NCI-H748 treated with DMSO at 0.1 percent for 48 hours (cell line): Measurements from ENCODE around the gene DHX58.

ENCODE experiments used
- DNase-seq: peaks from one replicate; lab custom pipeline; 2025; lab: John Stamatoyannopoulos, UW

DHX58 gene

GRCh38 chr17:42109086-42109485, 3.4 kb downstream of the DHX58 start:
- no peak for DNase-seq

DNA sequence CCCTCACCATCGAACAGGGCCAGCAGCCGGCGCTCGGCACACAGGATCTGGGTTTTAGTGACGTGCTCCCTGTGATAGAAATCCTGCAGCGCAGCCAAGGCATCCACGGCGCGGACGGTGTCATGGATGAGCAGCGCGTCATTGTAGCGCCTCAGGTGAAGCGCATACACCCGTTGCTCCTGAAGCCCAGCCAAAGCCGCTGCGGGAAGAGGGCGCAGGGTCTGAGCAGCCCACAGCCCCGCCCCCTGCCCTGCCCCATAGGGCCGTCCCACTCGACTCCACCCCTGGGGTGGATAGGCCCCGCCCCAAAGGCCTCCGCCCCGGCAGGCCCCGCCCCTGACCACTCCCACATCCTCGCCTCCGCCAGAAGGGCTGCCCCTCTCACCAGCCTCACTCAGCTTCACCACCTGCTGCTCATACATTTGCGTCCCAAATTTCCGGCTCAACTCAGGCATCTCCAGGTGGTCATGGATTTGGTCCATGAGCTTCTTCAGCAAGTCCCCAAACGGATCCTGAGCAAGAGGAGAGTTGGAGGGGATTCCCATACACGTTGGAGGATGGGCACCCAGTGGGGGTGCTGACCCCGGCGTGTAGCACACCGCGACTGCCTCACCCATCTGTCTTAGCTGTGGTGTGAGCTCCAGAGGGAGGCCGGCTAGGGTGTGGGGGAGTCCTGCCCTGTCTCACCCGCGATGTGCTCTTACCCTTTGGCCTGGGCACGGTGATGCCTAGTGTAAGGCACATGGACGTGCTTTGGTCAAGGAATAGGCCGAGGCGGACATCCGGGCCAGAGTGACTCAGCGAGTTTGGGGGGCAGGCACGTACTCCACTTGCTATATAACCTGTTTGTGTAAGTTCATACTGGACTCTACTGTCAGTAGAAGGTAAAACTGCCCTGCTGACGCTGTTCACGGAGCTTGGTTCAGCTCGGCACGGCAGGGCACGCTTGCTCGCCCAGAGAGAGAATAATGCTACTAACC, 4.6 kb downstream of the DHX58 start:
- peak; percentile 71 for DNase-seq

DNA sequence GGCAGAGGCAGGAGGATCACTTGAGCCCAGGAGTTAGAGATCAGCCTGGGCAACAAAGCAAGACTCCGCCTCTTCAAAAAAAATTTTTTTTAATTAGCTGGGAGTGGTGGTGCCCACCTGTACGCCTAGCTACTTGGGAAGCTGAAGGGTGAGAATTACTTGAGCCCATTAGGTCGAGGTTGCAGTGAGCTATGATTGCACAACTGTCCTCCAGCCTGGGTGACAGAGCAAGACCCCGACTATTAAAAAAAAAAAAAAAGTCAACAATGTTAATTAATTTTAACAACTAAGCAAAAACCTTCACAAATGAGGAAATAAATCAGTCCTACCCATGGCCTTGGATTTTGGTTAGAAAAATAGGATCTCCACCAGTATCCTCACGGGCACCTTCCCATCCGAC, 5.4 kb downstream of the DHX58 start:
- no peak for DNase-seq

- no peak for DNase-seq
Measured at GRCh38 chr17:42106009-42106408, 6.5 kb downstream of the DHX58 start.

DNA sequence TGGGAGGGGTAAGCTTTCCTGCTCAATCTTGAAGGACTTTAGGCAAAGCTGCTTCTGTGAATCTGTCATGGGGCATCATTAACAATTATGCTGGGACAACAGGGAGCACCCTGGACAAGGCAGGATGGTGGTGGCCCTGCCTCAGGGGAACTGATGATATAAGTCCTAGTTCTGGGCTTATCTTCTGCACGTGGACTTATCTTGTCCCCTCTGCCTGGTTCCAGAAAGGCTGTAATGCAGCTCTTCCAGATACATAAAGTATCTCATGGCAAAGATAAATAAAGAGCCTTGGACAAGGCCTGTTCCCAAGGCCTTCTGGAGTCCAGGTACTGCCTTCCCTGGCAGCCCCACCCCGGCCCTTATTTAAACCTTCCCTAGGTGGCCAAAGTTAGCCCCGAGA, 8.2 kb downstream of the DHX58 start:
- no peak for DNase-seq

DNA sequence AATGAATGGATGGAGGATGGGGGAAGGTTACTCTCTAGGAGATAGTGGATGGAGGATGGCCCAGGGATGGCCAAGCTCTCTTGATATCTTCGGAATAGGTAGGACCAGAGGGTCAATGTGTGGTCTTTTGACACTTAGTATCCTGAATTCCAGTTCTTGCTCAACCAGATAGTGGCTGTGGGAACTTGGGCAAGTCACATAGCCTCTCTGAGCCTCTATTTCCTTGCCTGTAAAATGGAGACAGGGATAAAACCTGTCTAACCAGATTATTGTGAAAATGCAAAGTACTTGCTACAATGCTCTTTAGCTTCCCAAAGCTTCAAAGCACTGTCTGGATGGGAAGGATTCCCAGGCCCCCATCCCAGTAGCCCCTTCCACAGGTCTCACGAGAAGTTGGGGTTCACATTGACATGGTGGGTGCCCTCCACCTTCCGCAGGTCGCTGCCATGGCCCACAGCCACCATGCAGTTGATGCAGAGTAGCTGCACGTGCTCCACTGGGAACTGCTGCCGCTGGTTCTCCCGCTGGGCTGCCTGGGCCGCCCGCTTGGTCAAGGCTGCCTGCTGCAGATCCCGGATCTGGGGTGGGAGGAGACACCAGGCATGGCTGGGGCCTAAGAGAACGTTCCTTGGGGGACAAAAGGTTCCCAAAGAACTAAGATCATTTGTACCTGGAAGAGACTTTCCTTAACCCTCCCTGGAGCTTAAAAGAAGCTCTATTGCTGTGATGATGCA, 9.1 kb downstream of the DHX58 start:
- DNase-seq: no peak

- DNase-seq: peak; percentile 13
Measured at GRCh38 chr17:42101513-42102292, 10.8 kb downstream of the DHX58 start.

DNA sequence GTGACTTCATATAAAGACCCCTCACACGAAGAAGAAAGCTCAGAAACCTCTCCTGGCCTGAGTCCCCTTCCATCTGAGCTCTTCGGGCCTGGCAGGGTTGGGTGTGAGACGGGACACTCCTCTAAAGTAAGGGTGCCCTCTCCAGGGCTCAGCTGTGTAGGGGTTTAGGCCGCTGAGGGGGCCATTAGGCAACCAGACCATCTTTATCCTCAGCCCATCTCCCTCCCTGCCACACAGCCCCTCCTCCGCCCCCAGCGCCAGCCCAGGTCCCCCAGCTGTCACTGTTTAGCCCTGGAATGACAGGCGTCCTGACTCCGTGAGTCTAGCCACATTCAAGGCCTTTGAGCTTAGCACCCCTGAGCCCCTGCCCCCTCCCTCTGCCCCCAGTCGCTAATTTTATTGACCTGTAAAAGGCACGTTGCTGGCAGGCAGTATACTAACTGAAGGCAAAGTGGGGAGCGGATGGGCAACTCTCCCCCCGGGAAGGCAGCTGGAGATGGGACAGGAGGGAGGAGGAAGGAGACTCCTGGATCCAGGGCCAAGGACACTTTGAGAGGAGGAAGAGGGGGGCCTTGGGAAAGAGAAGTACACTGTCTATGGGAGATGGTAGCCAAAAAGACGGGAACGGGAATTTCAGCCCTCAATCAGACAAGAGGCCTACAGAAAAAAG, 13.6 kb downstream of the DHX58 start:
- DNase-seq: no peak

DNA sequence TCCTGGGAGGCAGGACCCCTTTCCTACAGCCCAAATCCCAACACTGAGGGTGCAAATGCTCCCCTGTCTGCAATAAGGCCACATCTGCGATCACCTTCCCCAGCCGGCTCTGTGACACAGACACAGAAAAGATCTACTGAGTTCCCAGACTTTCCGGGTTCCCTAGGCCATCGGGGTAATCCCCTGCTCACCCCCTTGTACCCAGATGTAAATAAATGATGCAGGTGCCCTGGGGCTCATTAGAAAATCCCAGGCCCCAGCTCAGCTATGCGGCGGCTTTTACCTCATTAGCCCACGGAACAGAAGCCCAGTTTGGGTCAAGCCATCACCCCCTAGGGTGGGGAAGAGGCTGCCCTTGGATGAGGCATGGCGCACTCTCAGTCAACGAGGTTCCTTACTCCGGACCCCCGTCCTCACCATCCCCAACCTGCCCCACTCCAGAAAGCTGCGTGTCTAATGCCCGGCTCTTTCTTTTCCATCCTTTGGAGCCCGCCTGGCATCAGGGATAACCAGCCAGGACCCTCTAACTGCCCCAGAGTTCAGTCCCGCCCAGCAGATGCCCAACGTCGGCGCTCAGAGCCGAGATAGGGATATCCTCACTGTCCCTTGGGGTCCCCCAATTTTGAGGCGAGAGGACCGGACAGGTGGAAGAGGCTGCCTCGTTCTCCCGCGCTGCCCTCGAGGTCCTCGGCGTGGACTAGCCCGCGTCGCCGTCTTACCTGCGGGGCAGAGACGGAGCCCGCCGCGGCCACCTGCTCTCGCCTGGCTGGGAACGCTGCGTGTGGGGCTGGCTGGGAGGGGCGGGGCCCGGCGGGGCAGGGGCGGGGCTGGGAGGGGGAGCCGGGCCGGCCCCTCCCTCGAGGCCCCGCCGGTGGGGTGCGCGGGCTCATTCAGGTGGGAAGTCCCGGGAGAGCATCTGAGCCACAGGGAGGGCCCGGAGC, 14.6 kb downstream of the DHX58 start, which contains the start of gene ZNF385C:
Gene ZNF385C, minus strand, starts transcription at position 783 of the 941 bp plus-strand sequence. CDS start 35,417 bp downstream, outside the sequence.
- DNase-seq: no peak

DNA sequence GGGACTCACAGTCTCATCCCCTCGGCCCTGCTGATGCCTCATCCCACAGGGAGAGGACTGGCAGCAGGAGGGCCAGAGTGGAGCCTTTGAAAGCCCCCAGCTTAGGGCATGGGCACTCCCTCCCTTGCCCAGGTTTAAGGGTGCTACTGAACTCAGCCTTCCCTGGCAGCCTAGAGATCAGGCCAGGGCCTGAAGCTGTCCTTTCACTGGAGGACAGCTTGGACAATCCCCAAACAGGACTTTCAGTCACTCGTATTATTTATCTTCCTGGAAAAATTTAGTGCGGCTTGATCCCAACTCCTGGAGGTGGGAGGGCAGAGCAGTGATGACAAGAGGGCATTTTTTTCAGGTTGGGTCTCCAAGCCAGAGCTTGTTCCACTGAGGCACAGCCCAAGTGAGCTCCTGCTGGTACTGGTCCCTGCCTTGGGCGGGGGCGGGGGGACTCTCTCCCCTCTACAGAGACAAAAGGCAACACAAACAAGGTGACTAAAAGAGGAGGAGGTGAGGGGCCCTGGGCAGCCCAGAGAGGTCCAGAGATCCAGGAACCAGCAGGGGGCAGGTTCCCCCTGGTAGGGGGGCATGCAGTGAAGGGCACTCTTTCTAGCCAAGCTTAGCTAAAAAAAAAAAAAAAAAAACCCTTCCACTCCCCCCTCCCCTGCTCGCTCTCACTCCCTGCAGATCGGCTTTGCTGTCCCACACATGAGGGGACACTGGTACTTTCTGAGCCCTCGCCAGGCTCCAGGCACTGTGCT, 16.0 kb downstream of the DHX58 start:
- DNase-seq: no peak

GRCh38 chr17:42094375-42095069, 18.0 kb downstream of the DHX58 start:
- no peak for DNase-seq

- DNase-seq: no peak
Measured at GRCh38 chr17:42092939-42093338, 19.6 kb downstream of the DHX58 start.

DNA sequence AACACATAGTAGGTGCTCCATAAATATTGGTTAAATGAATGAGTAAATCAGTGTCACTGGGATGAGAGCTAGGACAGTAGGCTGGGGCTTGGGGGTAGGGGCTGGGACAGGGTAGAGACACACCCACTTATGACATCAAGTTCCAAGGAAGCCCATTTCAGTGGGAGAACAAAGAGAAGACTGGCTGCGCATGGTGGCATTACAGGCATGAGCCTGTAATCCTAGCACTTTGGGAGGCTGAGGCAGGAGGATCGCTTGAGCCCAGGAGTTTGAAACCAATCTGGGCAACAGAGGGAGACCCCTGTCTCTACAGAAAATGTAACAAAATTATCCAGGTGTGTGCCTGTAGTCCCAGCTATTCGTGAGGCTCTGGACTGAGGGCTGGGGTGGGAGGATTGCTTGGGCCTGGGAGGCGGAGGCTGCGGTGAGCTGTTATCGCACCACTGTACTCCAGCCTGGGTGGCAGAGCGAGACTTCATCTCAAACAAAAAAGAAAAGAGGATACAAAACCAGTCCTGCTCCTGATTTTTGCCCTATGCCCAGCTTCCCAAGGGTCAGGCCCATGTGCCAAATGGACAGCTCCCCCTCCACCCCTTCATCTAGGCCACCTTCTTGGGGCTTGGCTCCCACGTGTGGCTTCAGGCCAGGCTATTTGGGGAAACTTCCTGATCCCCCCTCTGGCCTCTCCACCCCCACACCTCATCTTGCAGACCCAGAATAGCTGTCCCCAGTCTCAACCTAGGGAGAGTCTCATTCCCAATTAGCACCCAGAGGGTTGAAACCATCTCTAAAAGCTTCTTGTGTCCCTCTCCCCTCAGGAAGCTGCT, 21.3 kb downstream of the DHX58 start:
- DNase-seq: no peak

DNA sequence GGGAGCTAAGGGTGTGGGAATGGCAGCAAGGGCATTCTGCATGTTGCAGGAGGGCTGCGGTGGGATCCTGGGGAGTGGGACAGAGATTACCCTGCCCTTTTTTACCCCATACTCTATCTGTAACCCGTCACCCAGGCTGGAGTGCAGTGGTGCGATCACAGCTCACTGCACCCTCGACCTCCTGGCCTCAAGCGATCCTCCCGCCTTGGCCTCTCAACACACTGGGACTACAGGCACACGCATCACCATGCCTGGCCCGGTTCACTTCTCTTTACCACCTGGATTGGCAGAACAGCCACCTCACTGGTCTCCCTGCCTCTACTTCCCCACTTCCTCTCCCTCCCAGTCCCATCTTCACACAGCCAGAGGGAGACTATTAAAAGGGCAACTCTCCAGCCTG, 23.8 kb downstream of the DHX58 start:
- DNase-seq: no peak

- no peak for DNase-seq
Measured at GRCh38 chr17:42087736-42088705, 24.5 kb downstream of the DHX58 start.

- no peak for DNase-seq
Measured at GRCh38 chr17:42087042-42087701, 25.3 kb downstream of the DHX58 start.
